Measurements from ENCODE around the gene HDDC2.

GRCh38 chr6:125314009-125314581 is 12.3 kb upstream of the HDDC2 start:
- TF ChIP-seq, protein P1, sequence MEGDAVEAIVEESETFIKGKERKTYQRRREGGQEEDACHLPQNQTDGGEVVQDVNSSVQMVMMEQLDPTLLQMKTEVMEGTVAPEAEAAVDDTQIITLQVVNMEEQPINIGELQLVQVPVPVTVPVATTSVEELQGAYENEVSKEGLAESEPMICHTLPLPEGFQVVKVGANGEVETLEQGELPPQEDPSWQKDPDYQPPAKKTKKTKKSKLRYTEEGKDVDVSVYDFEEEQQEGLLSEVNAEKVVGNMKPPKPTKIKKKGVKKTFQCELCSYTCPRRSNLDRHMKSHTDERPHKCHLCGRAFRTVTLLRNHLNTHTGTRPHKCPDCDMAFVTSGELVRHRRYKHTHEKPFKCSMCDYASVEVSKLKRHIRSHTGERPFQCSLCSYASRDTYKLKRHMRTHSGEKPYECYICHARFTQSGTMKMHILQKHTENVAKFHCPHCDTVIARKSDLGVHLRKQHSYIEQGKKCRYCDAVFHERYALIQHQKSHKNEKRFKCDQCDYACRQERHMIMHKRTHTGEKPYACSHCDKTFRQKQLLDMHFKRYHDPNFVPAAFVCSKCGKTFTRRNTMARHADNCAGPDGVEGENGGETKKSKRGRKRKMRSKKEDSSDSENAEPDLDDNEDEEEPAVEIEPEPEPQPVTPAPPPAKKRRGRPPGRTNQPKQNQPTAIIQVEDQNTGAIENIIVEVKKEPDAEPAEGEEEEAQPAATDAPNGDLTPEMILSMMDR (IDR thresholded peaks at IDR 0.05; ENCODE audit: insufficient read depth, low read length): peak; percentile 60
- no peak for TF ChIP-seq POLR2AphosphoS5 (IDR thresholded peaks at IDR 0.05; ENCODE audit: low read depth)
- TF ChIP-seq REST (IDR thresholded peaks at IDR 0.05; ENCODE audit: insufficient replicate concordance, low read depth): no peak
